ENCODE results near the gene ESAM. TPM values are rescaled to one million over a fixed set of nuclear protein-coding genes. Genes with fewer than 3 reads are reported as not detected.

The ESAM gene
- total RNA-seq, 1 experiment from 2014 or later, result 0.92 TPM

DNA sequence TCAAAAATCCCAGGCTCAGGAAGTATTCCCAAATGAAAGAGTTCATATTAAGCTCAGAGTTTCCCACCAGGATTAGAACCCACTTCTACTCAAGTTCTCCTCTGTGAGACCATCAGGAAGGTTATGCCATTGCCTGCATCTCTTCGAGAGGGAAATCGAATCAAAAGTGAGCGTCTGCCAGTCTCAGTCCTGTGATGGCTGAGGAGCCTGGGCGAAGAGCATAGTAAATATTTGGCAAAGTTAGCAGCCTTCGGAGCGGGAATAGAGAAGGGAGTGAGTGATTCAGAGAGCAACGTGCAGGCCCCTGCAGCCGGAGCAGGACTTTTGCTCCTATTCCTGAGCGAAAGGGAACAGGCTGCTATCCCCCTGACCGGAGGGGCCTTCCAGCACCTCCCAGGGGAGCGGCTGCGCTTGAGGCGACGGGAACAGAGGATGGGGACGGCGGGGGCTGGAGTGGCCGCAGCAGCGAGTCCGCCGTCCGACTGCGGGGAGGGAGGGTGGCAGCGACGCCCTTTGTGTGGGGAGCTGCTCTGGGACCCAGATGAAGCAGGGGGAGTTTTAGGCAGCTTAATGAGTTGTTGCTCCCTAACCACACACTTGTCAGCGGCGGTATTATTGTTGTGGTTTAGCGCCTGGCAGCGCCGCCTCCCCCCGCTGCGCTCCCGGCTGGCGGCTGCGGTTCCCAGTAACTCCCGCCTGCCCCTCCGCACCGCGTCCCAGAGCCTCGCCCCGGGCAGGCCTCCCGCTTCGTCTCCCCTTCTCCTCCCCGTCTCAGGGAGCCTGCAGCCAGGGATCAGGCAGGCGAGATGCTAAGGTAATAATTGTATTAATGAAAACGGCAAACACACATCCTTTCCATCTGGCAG, 44.1 kb downstream of the ESAM start:
- no peak overlapping the region for H2AFZ ChIP-seq (ENCODE audit: low read length)
- TF ChIP-seq, protein P1, sequence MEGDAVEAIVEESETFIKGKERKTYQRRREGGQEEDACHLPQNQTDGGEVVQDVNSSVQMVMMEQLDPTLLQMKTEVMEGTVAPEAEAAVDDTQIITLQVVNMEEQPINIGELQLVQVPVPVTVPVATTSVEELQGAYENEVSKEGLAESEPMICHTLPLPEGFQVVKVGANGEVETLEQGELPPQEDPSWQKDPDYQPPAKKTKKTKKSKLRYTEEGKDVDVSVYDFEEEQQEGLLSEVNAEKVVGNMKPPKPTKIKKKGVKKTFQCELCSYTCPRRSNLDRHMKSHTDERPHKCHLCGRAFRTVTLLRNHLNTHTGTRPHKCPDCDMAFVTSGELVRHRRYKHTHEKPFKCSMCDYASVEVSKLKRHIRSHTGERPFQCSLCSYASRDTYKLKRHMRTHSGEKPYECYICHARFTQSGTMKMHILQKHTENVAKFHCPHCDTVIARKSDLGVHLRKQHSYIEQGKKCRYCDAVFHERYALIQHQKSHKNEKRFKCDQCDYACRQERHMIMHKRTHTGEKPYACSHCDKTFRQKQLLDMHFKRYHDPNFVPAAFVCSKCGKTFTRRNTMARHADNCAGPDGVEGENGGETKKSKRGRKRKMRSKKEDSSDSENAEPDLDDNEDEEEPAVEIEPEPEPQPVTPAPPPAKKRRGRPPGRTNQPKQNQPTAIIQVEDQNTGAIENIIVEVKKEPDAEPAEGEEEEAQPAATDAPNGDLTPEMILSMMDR (conservative IDR thresholded peaks at IDR 0.05), result no peak
- WGBS (ENCODE audit: extremely low coverage, insufficient read length, low lambda C conversion rate), result no CpG with 5 or more reads among the region's 45 CpGs
- H2BK15ac ChIP-seq (ENCODE audit: low read depth, low read length), result no peak overlapping the region
- H2BK12ac ChIP-seq (ENCODE audit: insufficient read length, low read depth, low read length), result no peak overlapping the region
- no peaks in the 10 kb centered on the region for H3K9me3 ChIP-seq (ENCODE audit: control insufficient read depth, low read depth, low read length)
- no peak overlapping the region for H2BK5ac ChIP-seq (ENCODE audit: insufficient read length, low read length)
- Mint-ChIP-seq H3K27ac (no peak overlapping the region), H3K27me3 (ENCODE audit: low read depth) (peaks cover 89% of the 10 kb centered on the region), H3K4me1 (peaks cover 29 to 33% of the 10 kb centered on the region in 2 experiments), H3K4me3 (peak overlapping the region; percentile 66 to 86), H3K36me3 (ENCODE audit: insufficient read depth in 1 of 3, low read depth in 3 of 3) (no peaks in the 10 kb centered on the region; a peak in 1 of 7 replicates), H3K9me3 (no peaks in the 10 kb centered on the region)
- H2BK120ac ChIP-seq (ENCODE audit: low read depth, low read length, poor library complexity, severe bottlenecking), result no peak overlapping the region
- no peak overlapping the region for H3K27ac ChIP-seq (ENCODE audit: insufficient read length, low read depth, low read length)
- H3K23me2 ChIP-seq (ENCODE audit: insufficient read length, low read depth, low read length, poor library complexity, severe bottlenecking), result peaks cover 9% of the 10 kb centered on the region
- H3K79me1 ChIP-seq (ENCODE audit: insufficient read depth, low read depth, low read length, poor library complexity, severe bottlenecking), result no peaks in the 10 kb centered on the region
- no peak overlapping the region for H3K9ac ChIP-seq (ENCODE audit: extremely low read depth, insufficient read length, low read length)
- H3K18ac ChIP-seq (ENCODE audit: insufficient read length, low read depth, low read length), result no peak overlapping the region
- H4K8ac ChIP-seq (replicated peaks; ENCODE audit: insufficient read length, low read depth, low read length), result no peak overlapping the region
- no peak overlapping the region for H2AK5ac ChIP-seq (ENCODE audit: insufficient read length, low read length)
- H3K23ac ChIP-seq (ENCODE audit: insufficient read length, low read depth, low read length), result no peak overlapping the region
- no peak overlapping the region for H3K14ac ChIP-seq (ENCODE audit: insufficient read depth, low read length)
- no peaks in the 10 kb centered on the region for H3K79me2 ChIP-seq (ENCODE audit: insufficient read depth, low read length)
- no peaks in the 10 kb centered on the region for H4K20me1 ChIP-seq (ENCODE audit: control insufficient read depth, insufficient read depth, insufficient read length)
- peak overlapping the region; percentile 86 for H3K4me2 ChIP-seq (ENCODE audit: insufficient read depth, insufficient read length, low read length)
- H4K5ac ChIP-seq (ENCODE audit: insufficient read length, low read depth, low read length), result no peak overlapping the region
- DNase-seq, result peak; percentile 48
- peaks cover 52% of the 10 kb centered on the region for H3K27me3 ChIP-seq (ENCODE audit: insufficient read depth, low read length)
- H3K56ac ChIP-seq (ENCODE audit: insufficient read length, low read depth, low read length), result no peak overlapping the region
- no peak overlapping the region for H2BK20ac ChIP-seq (ENCODE audit: low read depth, low read length, poor library complexity, severe bottlenecking)
- peaks cover 6% of the 10 kb centered on the region for H3K4me1 ChIP-seq (ENCODE audit: insufficient read depth, low read length)
- H4K91ac ChIP-seq (ENCODE audit: insufficient read length, low read depth, low read length), result no peak overlapping the region
- no peak overlapping the region for H3T11ph ChIP-seq (ENCODE audit: low read length)
- H3K4ac ChIP-seq (ENCODE audit: low read depth, low read length), result no peak overlapping the region

Measured in H9 (cell line).